ENCODE data around the gene MED8.

Gene MED8

DNA sequence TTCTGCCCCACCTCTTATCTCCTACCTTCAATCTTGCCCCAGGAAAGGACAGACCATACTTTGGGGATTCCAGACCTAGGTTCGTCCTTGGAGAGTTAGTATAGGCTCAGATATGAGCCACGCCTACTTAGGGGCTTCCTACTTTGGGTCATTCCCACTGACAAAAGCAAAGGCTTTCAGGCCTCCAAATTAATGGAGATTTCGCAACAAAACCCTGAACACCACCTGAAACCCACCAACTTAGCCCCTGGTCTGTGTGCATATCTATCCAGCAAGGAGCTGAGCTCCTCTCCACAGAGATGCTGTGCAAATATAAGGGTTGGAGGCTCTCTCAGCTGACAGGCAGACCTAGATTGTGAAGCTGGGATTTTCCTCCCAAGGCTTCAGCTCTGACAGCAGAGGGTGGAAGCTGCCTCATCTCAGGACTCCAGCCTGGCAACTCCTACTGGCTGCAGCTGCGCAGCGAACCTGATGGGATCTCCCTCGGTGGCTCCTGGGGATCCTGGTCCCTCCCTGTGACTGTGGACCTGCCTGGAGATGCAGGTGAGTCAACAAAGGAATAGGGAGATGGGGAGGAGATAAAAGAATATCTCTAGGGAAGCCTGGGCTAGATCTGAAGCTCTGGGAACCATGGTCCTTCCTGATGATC lies 49.9 kb downstream of the MED8 start:
- no peak for TF ChIP-seq POLR2AphosphoS5 (IDR thresholded peaks at IDR 0.05; ENCODE audit: low read depth)
- TF ChIP-seq GABPA (IDR thresholded peaks at IDR 0.05; ENCODE audit: low read depth): no peak
- no peak for TF ChIP-seq SPI1 (IDR thresholded peaks at IDR 0.05; ENCODE audit: borderline replicate concordance, low read depth)
- no peak for TF ChIP-seq REST (IDR thresholded peaks at IDR 0.05; ENCODE audit: insufficient replicate concordance, low read depth)
- no peak for TF ChIP-seq CTCF (IDR thresholded peaks at IDR 0.05; ENCODE audit: insufficient read depth, low read length)
- no peaks in the 10 kb centered on the region for H3K27me3 ChIP-seq (ENCODE audit: insufficient read depth, poor library complexity, severe bottlenecking)
- H3K27ac ChIP-seq (replicated peaks): no peak overlapping the region
- DNase-seq (ENCODE audit: low read depth in 1 of 2, low spot score in 1 of 2): no peak
- H3K4me3 ChIP-seq (replicated peaks; ENCODE audit: insufficient read depth, low read length): no peak overlapping the region

DNA sequence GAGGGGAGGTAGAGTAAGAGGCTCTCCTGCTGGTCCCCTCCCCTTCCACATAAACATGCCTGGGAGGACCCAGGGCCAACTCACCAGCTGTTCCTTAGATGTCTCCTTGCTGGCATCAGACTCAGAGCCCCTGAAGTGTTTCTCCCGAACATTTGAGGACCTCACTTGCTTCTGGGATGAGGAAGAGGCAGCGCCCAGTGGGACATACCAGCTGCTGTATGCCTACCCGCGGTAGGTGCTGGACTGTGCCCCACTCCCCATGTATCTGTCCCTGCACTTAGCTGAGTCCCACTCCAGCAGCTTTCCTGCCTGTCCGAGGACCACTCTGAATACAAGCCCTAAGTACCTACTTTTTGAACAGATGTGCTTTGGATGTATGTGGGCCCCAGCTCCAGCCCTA lies 51.6 kb downstream of the MED8 start:
- H3K27me3 ChIP-seq (ENCODE audit: insufficient read depth, poor library complexity, severe bottlenecking): no peaks in the 10 kb centered on the region
- no peak overlapping the region for H3K27ac ChIP-seq (replicated peaks)
- H3K4me3 ChIP-seq (replicated peaks; ENCODE audit: insufficient read depth, low read length): no peak overlapping the region
- TF ChIP-seq SPI1 (IDR thresholded peaks at IDR 0.05; ENCODE audit: borderline replicate concordance, low read depth) (no peak), POLR2AphosphoS5 (IDR thresholded peaks at IDR 0.05; ENCODE audit: low read depth) (no peak), CTCF (IDR thresholded peaks at IDR 0.05; ENCODE audit: insufficient read depth, low read length) (no peak), REST (IDR thresholded peaks at IDR 0.05; ENCODE audit: insufficient replicate concordance, low read depth) (no peak), GABPA (IDR thresholded peaks at IDR 0.05; ENCODE audit: low read depth) (no peak)
- DNase-seq (ENCODE audit: low read depth in 1 of 2, low spot score in 1 of 2): no peak

- no peak for DNase-seq (ENCODE audit: low read depth in 1 of 2, low spot score in 1 of 2)
- TF ChIP-seq REST (IDR thresholded peaks at IDR 0.05; ENCODE audit: insufficient replicate concordance, low read depth) (no peak), SPI1 (IDR thresholded peaks at IDR 0.05; ENCODE audit: borderline replicate concordance, low read depth) (no peak)
- no peak within 1 kb of the TSS for H3K27ac ChIP-seq (replicated peaks)
- no peak within 1 kb of the TSS for H3K4me3 ChIP-seq (replicated peaks; ENCODE audit: insufficient read depth, low read length)
- no peaks in the 10 kb centered on the region for H3K27me3 ChIP-seq (ENCODE audit: insufficient read depth, poor library complexity, severe bottlenecking)
These were observed 52.0 kb downstream of the MED8 start, which contains the start of gene MPL for GRCh38 chr1:43337588-43337987. MPL (plus strand) TSS chr1:43337818; CDS start chr1:43337849, 31 bp downstream.
